ENCODE measurements around the gene KCNAB2. TPM values are rescaled to one million over a fixed set of nuclear protein-coding genes. Genes with fewer than 3 reads are reported as not detected.

Gene KCNAB2
- total RNA-seq, 1 experiment from 2014 or later = 28.5 TPM

- no peaks in the 10 kb centered on the region for H3K4me1 ChIP-seq (ENCODE audit: insufficient read depth, low read length)
- no peaks in the 10 kb centered on the region for H3K9me2 ChIP-seq (replicated peaks; ENCODE audit: low read length)
- no TSS peak for BruUV-seq (replicated peaks)
- H3F3A ChIP-seq (ENCODE audit: low read length, unreplicated experiment) = no peaks in the 10 kb centered on the region
- no peaks in the 10 kb centered on the region for H3K9me3 ChIP-seq (ENCODE audit: low read length)
- no peak overlapping the region for H3K4me2 ChIP-seq (ENCODE audit: low read length)
- no peaks in the 10 kb centered on the region for H3K36me3 ChIP-seq (ENCODE audit: low read depth, low read length)
- DNase-seq (no peak), ATAC-seq (no peak)
- no peaks in the 10 kb centered on the region for H3K79me2 ChIP-seq (ENCODE audit: low read length)
- no peak overlapping the region for H3K4me3 ChIP-seq (ENCODE audit: low read length)
- no peaks in the 10 kb centered on the region for H3K27me3 ChIP-seq (ENCODE audit: low read length)
- CTCF ChIA-PET = no interaction called here
- no peak for TF ChIP-seq EZH2phosphoT487 (IDR thresholded peaks at IDR 0.05; ENCODE audit: borderline replicate concordance, low read length)
- TF ChIP-seq, protein P1, sequence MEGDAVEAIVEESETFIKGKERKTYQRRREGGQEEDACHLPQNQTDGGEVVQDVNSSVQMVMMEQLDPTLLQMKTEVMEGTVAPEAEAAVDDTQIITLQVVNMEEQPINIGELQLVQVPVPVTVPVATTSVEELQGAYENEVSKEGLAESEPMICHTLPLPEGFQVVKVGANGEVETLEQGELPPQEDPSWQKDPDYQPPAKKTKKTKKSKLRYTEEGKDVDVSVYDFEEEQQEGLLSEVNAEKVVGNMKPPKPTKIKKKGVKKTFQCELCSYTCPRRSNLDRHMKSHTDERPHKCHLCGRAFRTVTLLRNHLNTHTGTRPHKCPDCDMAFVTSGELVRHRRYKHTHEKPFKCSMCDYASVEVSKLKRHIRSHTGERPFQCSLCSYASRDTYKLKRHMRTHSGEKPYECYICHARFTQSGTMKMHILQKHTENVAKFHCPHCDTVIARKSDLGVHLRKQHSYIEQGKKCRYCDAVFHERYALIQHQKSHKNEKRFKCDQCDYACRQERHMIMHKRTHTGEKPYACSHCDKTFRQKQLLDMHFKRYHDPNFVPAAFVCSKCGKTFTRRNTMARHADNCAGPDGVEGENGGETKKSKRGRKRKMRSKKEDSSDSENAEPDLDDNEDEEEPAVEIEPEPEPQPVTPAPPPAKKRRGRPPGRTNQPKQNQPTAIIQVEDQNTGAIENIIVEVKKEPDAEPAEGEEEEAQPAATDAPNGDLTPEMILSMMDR (conservative IDR thresholded peaks at IDR 0.05; ENCODE audit: low read depth, low read length) = no peak
- POLR2A ChIA-PET (ENCODE audit: unreplicated experiment) = interaction anchor here (0.6 to 0.7 kb wide), 2 partner anchors 13 to 65 kb away, joined by 3 to 12 read pairs; partner anchors contain the start of gene NPHP4
- no peak overlapping the region for H3K9ac ChIP-seq (ENCODE audit: low read length)
- no peak overlapping the region for H2AFZ ChIP-seq (ENCODE audit: low read length)
- intact Hi-C loops (cut with micrococcal nuclease) = no loop called here
- 0 out of 2 replicates have a peak, but pooled peaks cover 3% of the 10 kb centered on the region for H4K20me1 ChIP-seq (ENCODE audit: low read length)
- H3K27ac ChIP-seq (ENCODE audit: low read length) = no peak overlapping the region
Observed at GRCh38 chr1:6005276-6005917, 40.3 kb upstream of the KCNAB2 start.

- BruUV-seq (replicated peaks) = no TSS peak
- no peaks in the 10 kb centered on the region for H3K9me2 ChIP-seq (replicated peaks; ENCODE audit: low read length)
- H3K4me2 ChIP-seq (ENCODE audit: low read length) = no peak overlapping the region
- intact Hi-C loops (cut with micrococcal nuclease) = no loop called here
- H4K20me1 ChIP-seq (ENCODE audit: low read length) = no peaks in the 10 kb centered on the region
- no peak for DNase-seq
- POLR2A ChIA-PET (ENCODE audit: unreplicated experiment) = no interaction called here
- no peaks in the 10 kb centered on the region for H3K36me3 ChIP-seq (ENCODE audit: low read depth, low read length)
- CTCF ChIA-PET = no interaction called here
- H3K9me3 ChIP-seq (ENCODE audit: low read length) = no peaks in the 10 kb centered on the region
- no peaks in the 10 kb centered on the region for H3K27me3 ChIP-seq (ENCODE audit: low read length)
- TF ChIP-seq EZH2 (IDR thresholded peaks at IDR 0.05; ENCODE audit: low read length, unreplicated experiment) (no peak), EZH2phosphoT487 (IDR thresholded peaks at IDR 0.05; ENCODE audit: borderline replicate concordance, low read length) (no peak)
- TF ChIP-seq, protein P1 (conservative IDR thresholded peaks at IDR 0.05; ENCODE audit: low read depth, low read length) = no peak
- no peak overlapping the region for H3K4me3 ChIP-seq (ENCODE audit: low read length)
- H3F3A ChIP-seq (ENCODE audit: low read length, unreplicated experiment) = no peaks in the 10 kb centered on the region
- no peaks in the 10 kb centered on the region for H3K79me2 ChIP-seq (ENCODE audit: low read length)
- H3K4me1 ChIP-seq (ENCODE audit: insufficient read depth, low read length) = no peaks in the 10 kb centered on the region
- no peak overlapping the region for H3K27ac ChIP-seq (ENCODE audit: low read length)
- ATAC-seq = no peak
- no peak overlapping the region for H2AFZ ChIP-seq (ENCODE audit: low read length)
- no peak overlapping the region for H3K9ac ChIP-seq (ENCODE audit: low read length)
Observed at GRCh38 chr1:6006882-6007281, 38.8 kb upstream of the KCNAB2 start.

GRCh38 chr1:6007318-6008083 is 38.2 kb upstream of the KCNAB2 start:
- Histone ChIP-seq H3K27me3 (ENCODE audit: low read length) (no peaks in the 10 kb centered on the region), H3K9me3 (ENCODE audit: low read length) (no peaks in the 10 kb centered on the region), H3K4me3 (ENCODE audit: low read length) (no peak overlapping the region), H3K9me2 (replicated peaks; ENCODE audit: low read length) (no peaks in the 10 kb centered on the region), H3K79me2 (ENCODE audit: low read length) (no peaks in the 10 kb centered on the region), H3K4me2 (ENCODE audit: low read length) (no peak overlapping the region), H3F3A (ENCODE audit: low read length, unreplicated experiment) (no peaks in the 10 kb centered on the region), H2AFZ (ENCODE audit: low read length) (no peak overlapping the region), H3K9ac (ENCODE audit: low read length) (no peak overlapping the region), H3K27ac (ENCODE audit: low read length) (no peak overlapping the region), H3K4me1 (ENCODE audit: insufficient read depth, low read length) (no peaks in the 10 kb centered on the region), H4K20me1 (ENCODE audit: low read length) (no peaks in the 10 kb centered on the region), H3K36me3 (ENCODE audit: low read depth, low read length) (no peaks in the 10 kb centered on the region)
- ChIA-PET CTCF (no interaction called here), POLR2A (ENCODE audit: unreplicated experiment) (no interaction called here)
- no peak for ATAC-seq
- TF ChIP-seq EZH2 (IDR thresholded peaks at IDR 0.05; ENCODE audit: low read length, unreplicated experiment) (no peak), EZH2phosphoT487 (IDR thresholded peaks at IDR 0.05; ENCODE audit: borderline replicate concordance, low read length) (no peak)
- TF ChIP-seq, protein P1 (conservative IDR thresholded peaks at IDR 0.05; ENCODE audit: low read depth, low read length) = no peak
- BruUV-seq (replicated peaks) = no TSS peak
- intact Hi-C loops (cut with micrococcal nuclease) = no loop called here
- DNase-seq = no peak
